IMR-90 (cell line): ENCODE measurements around the gene GNG7. TPM values are rescaled to one million over a fixed set of nuclear protein-coding genes. Genes with fewer than 3 reads are reported as not detected.

Experiments used
- ATAC-seq: fragments of 200-7000 bp; cut with Tn5 transposase; 2 replicates; pipeline ENCODE4 v1.9.1; 2020; ENCODE audit warnings: low read depth, mild to moderate bottlenecking, moderate library complexity
- BruUV-seq: library from RNA; stranded (reverse); fragments of 400-500 nt; replicated peaks from 2 replicates; lab custom pipeline; 2021; lab: Mats Ljungman, UMichigan
- CTCF ChIA-PET: fragments of 300-600 bp; formaldehyde crosslinking; extraction: SDS; loops from one replicate; lab custom pipeline; 2021; ENCODE audit warnings: antibody characterized with exemption; lab: Yijun Ruan, JAX
- POLR2A ChIA-PET: fragments of 300-600 bp; sonication (Branson Sonifier 250); formaldehyde crosslinking; loops from one replicate; lab custom pipeline; 2022; ENCODE audit warnings: antibody characterized with exemption; ENCODE audit not compliant: unreplicated experiment; lab: Charles Lee
- DNase-seq: peaks from one replicate; pipeline ENCODE4 v3.0.0; 2013
- H2AFZ ChIP-seq: replicated peaks from 2 replicates; pipeline ENCODE3; 2013; ENCODE audit warnings: low read length, mild to moderate bottlenecking; ENCODE audit not compliant: poor library complexity
- H2AK5ac ChIP-seq: 2 replicates; pipeline ENCODE4 v1.6.1; 2013; ENCODE audit warnings: low read depth, low read length, inconsistent platforms
- H2AK9ac ChIP-seq: replicated peaks from 2 replicates; pipeline ENCODE3; 2013; ENCODE audit warnings: mild to moderate bottlenecking, low read depth, low read length, moderate library complexity; ENCODE audit not compliant: poor library complexity
- H2BK120ac ChIP-seq: 2 replicates; pipeline ENCODE4 v1.6.1; 2013; ENCODE audit warnings: low read depth, low read length, inconsistent platforms
- H2BK15ac ChIP-seq: 3 replicates; pipeline ENCODE4 v1.6.1; 2013; ENCODE audit warnings: low read depth, low read length, inconsistent platforms
- H2BK20ac ChIP-seq: 2 replicates; pipeline ENCODE4 v1.6.1; 2013; ENCODE audit warnings: low read depth, mild to moderate bottlenecking, inconsistent platforms, low read length, moderate library complexity
- H2BK5ac ChIP-seq: 2 replicates; pipeline ENCODE4 v1.6.1; 2013; ENCODE audit warnings: mild to moderate bottlenecking, low read depth, low read length, inconsistent platforms; ENCODE audit not compliant: poor library complexity, severe bottlenecking
- H3K14ac ChIP-seq: replicated peaks from 2 replicates; pipeline ENCODE4 v1.6.1; 2013; ENCODE audit warnings: low read depth, low read length, inconsistent platforms
- H3K18ac ChIP-seq: 2 replicates; pipeline ENCODE4 v1.6.1; 2013; ENCODE audit warnings: low read depth, low read length, control low read depth
- H3K23ac ChIP-seq: 2 replicates; pipeline ENCODE4 v1.6.1; 2013; ENCODE audit warnings: low read depth, low read length, inconsistent platforms
- H3K27ac ChIP-seq: 2 replicates; pipeline ENCODE4 v1.5.1; 2013; ENCODE audit warnings: mild to moderate bottlenecking, control low read depth, low read length; ENCODE audit not compliant: insufficient read depth
- H3K27me3 ChIP-seq: 2 replicates; pipeline ENCODE4 v1.6.1; 2013; ENCODE audit warnings: low read length; ENCODE audit not compliant: control insufficient read depth, insufficient read depth
- H3K36me3 ChIP-seq: 2 replicates; pipeline ENCODE4 v1.6.1; 2013; ENCODE audit warnings: low read length, mixed read lengths; ENCODE audit not compliant: control insufficient read depth, insufficient read depth
- H3K4ac ChIP-seq: 2 replicates; pipeline ENCODE4 v1.6.1; 2013; ENCODE audit warnings: low read depth, low read length, inconsistent platforms
- H3K4me1 ChIP-seq: 2 replicates; pipeline ENCODE4 v1.6.1; 2013; ENCODE audit warnings: low read length, mixed read lengths; ENCODE audit not compliant: control insufficient read depth, insufficient read depth
- H3K4me2 ChIP-seq: 2 replicates; pipeline ENCODE4 v1.6.1; 2013; ENCODE audit warnings: low read depth, mild to moderate bottlenecking, control low read depth, low read length, moderate library complexity
- H3K4me3 ChIP-seq: 2 replicates; pipeline ENCODE4 v1.5.1; 2013; ENCODE audit warnings: low read depth, mild to moderate bottlenecking, control low read depth, low read length, moderate library complexity; ENCODE audit not compliant: insufficient read depth
- H3K56ac ChIP-seq: 2 replicates; pipeline ENCODE4 v1.6.1; 2013; ENCODE audit warnings: low read length, inconsistent platforms; ENCODE audit not compliant: insufficient read depth; ENCODE audit errors: extremely low read depth
- H3K79me1 ChIP-seq, 2 experiments: 2 replicates each; pipeline ENCODE4 v1.6.1; 2013; ENCODE audit warnings: low read length in 2 of 2, inconsistent platforms in 1 of 2, low read depth in 1 of 2
- H3K9ac ChIP-seq: 2 replicates; pipeline ENCODE4 v1.6.1; 2013; ENCODE audit warnings: low read depth, low read length, control low read depth
- H3K9me1 ChIP-seq: 2 replicates; pipeline ENCODE4 v1.6.1; 2013; ENCODE audit warnings: low read length, inconsistent platforms; ENCODE audit not compliant: insufficient read depth
- H3K9me3 ChIP-seq: 2 replicates; pipeline ENCODE4 v1.6.1; 2013; ENCODE audit warnings: low read length; ENCODE audit not compliant: control insufficient read depth, insufficient read depth
- H4K20me1 ChIP-seq: 2 replicates; pipeline ENCODE4 v1.6.1; 2013; ENCODE audit warnings: low read length, inconsistent platforms; ENCODE audit not compliant: insufficient read depth
- H4K5ac ChIP-seq: 2 replicates; pipeline ENCODE4 v1.6.1; 2013; ENCODE audit warnings: mild to moderate bottlenecking, low read depth, low read length, control low read depth
- H4K8ac ChIP-seq, 2 experiments: 2 replicates each; pipeline ENCODE4 v1.6.1; 2013; ENCODE audit warnings: low read depth in 2 of 2, low read length in 2 of 2, control low read depth in 1 of 2, inconsistent platforms in 1 of 2
- H4K91ac ChIP-seq: 2 replicates; pipeline ENCODE4 v1.6.1; 2013; ENCODE audit warnings: low read depth, low read length, inconsistent platforms; ENCODE audit not compliant: insufficient read depth
- ELK1 ChIP-seq: fragments of 150-350 bp; IDR thresholded peaks from 2 replicates; pipeline ENCODE4 v1.6.1; 2016; ENCODE audit warnings: low read depth, mild to moderate bottlenecking, low read length, moderate library complexity, borderline replicate concordance
- POLR2A ChIP-seq: IDR thresholded peaks from 2 replicates; pipeline ENCODE4 v1.6.1; 2012; ENCODE audit warnings: mild to moderate bottlenecking, low read depth, low read length
- RAD21 ChIP-seq: IDR thresholded peaks from 2 replicates; pipeline ENCODE4 v1.6.1; 2012; ENCODE audit warnings: low read length, improper control_type of control experiment
- SMC3 ChIP-seq: fragments of 150-350 bp; IDR thresholded peaks from 2 replicates; pipeline ENCODE4 v1.6.1; 2016; ENCODE audit warnings: low read depth, mild to moderate bottlenecking, antibody characterized with exemption, low read length, moderate library complexity
- WGBS, 2 experiments: methylation state at CpG; one replicate each; pipeline versions ENCODE4 v1.1.5 to v1.1.7; 2013; ENCODE audit warnings: missing lambda C conversion rate in 2 of 2; ENCODE audit not compliant: insufficient read length in 1 of 2; ENCODE audit errors: extremely low coverage in 2 of 2; 5-methylcytosine and 5-hydroxymethylcytosine counted together
- dilution Hi-C: fragments of 300-500 bp; cut with HindIII; formaldehyde crosslinking; loops from one replicate; pipeline ENCODE4 v1.14.3; 2018; ENCODE audit warnings: low sequenced_read_pairs; ENCODE audit not compliant: unreplicated experiment
- in situ Hi-C: fragments of 300-500 bp; cut with MboI; formaldehyde crosslinking; loops from 3 replicates; pipeline ENCODE4 v1.14.3; 2019; ENCODE audit warnings: low sequenced_read_pairs, inconsistent platforms, mixed read lengths
- intact Hi-C: fragments of 100-400 bp; cut with micrococcal nuclease; formaldehyde crosslinking; loops from 2 replicates; pipeline ENCODE4 v1.10.0; 2022
- polyA plus RNA-seq, 3 experiments: library from polyadenylated mRNA; depleted of rRNA; stranded (reverse); fragments of >200 nt; gene quantifications; 2 replicates each; pipeline ENCODE4 v1.2.3, GENCODE V29; 2012; ENCODE audit warnings: low replicate concordance in 1 of 3
- total RNA-seq: library from RNA; depleted of rRNA; stranded (reverse); fragments of >200 nt; gene quantifications from 2 replicates; pipeline ENCODE4 v1.2.3, GENCODE V29; 2012

GNG7 gene
- total and polyA plus RNA-seq, 2 of the 4 experiments (the other 2 are of a cell fraction): under 0.01 to 0.21 TPM

DNA sequence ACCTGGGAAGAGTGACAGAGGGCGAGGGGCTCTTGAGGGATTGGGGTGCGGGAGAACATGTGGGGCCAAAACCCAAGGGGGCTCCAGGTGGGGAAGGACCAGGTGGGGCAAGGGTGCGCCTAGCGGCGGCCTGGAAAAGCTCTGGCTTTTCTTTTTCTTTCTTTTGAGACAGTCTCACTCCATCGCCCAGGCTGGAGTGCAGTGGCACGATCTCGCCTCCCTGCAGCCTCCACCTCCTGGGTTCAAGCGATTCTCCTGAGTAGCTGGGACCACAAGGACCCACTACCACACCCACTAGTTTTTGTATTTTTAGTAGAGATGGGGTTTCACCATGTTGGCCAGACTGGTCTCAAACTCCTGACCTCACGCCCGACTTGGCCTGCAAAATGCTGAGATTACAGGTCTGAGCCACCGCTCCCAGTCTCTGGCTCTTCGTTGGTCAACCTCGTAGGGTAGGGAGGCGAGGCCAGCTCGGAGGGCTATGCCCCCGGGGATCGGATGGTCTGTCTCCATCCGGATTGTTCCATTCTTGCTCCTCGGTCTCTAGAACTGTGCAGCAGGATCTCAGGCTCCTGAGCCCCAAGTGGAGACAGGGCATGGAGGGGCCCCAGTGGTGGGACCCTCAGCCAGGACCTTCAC is 222.8 kb downstream of the GNG7 start:
- Histone ChIP-seq H4K91ac (peak overlapping the region; percentile 33; the same call in 1 of the 2 replicates), H3K18ac (no peak overlapping the region), H4K20me1 (peaks cover 36% of the 10 kb centered on the region), H3K27ac (no peak overlapping the region; the same call in 1 of the 2 replicates), H2BK5ac (no peak overlapping the region), H3K9ac (no peak overlapping the region), H3K4me2 (no peak overlapping the region; the same call in 1 of the 2 replicates), H2BK15ac (0 out of 3 replicates have a peak overlapping the region, but pooled peaks have one; percentile 9), H2AFZ (no peak overlapping the region), H4K8ac (no peak overlapping the region; a peak in 1 of 4 replicates), H3K4me1 (peaks cover 4% of the 10 kb centered on the region; the same call in 1 of the 2 replicates), H4K5ac (no peak overlapping the region), H2AK9ac (peak overlapping the region; percentile 52), H3K23ac (no peak overlapping the region), H3K9me3 (peaks cover 17% of the 10 kb centered on the region), H3K79me1 (peaks cover 0 to 19% of the 10 kb centered on the region in 2 experiments; a peak in 1 of 4 replicates), H2BK120ac (no peak overlapping the region), H2BK20ac (no peak overlapping the region), H2AK5ac (peak overlapping the region; percentile 60), H3K14ac (no peak overlapping the region), H3K4me3 (no peak overlapping the region), H3K27me3 (no peaks in the 10 kb centered on the region), H3K9me1 (no peaks in the 10 kb centered on the region), H3K36me3 (peaks cover 4% of the 10 kb centered on the region; the same call in 1 of the 2 replicates), H3K56ac (no peak overlapping the region), H3K4ac (peak overlapping the region; percentile 83; the same call in 1 of the 2 replicates)
- BruUV-seq: no TSS peak
- TF ChIP-seq RAD21: no peak; the same call in 1 of the 2 replicates
- TF ChIP-seq POLR2A: peak; percentile 83
- peak; percentile 19; the same call in 1 of the 2 replicates for TF ChIP-seq SMC3
- TF ChIP-seq ELK1: no peak
- intact Hi-C loops (loop anchor here (10.0 kb wide), 1 partner anchor 265 kb away; the partner anchor contains the start of gene SLC39A3), dilution Hi-C loops (no loop called here), in situ Hi-C loops (loop anchor here (5.0 kb wide), 1 partner anchor 58 kb away; no protein-coding TSS in a partner anchor)
- CTCF ChIA-PET: interaction anchor here (1.1 kb wide), 1 partner anchor 17 kb away, joined by 3 read pairs; no protein-coding TSS in a partner anchor
- 75% methylated on average over 11 of the region's 20 CpGs; no CpG with 5 or more reads in 1 of the 2 experiments for WGBS, 2 experiments
- ATAC-seq (no peak), DNase-seq (no peak)
- POLR2A ChIA-PET: interaction anchor here (0.5 kb wide), 1 partner anchor 99 kb away, joined by 3 read pairs; no protein-coding TSS in a partner anchor
